PC-3 (cell line): ENCODE data around the gene BCAT1. TPM values are rescaled to one million over a fixed set of nuclear protein-coding genes. Genes with fewer than 3 reads are reported as not detected.

ENCODE experiments used
- ATAC-seq: fragments of 200-7000 bp; cut with Tn5 transposase; 2 replicates; pipeline ENCODE4 v1.9.1; 2020; ENCODE audit warnings: mild to moderate bottlenecking, moderate library complexity
- BruUV-seq: library from RNA; stranded (reverse); fragments of 400-500 nt; replicated peaks from 2 replicates; lab custom pipeline; 2021; lab: Mats Ljungman, UMichigan
- CTCF ChIA-PET: fragments of 300-600 bp; sonication (Branson Sonifier 250); formaldehyde crosslinking; loops from one replicate; lab custom pipeline; 2022; ENCODE audit warnings: antibody characterized with exemption; lab: Charles Lee
- POLR2A ChIA-PET: fragments of 300-600 bp; sonication (Branson Sonifier 250); formaldehyde crosslinking; loops from one replicate; lab custom pipeline; 2022; ENCODE audit warnings: antibody characterized with exemption; ENCODE audit not compliant: unreplicated experiment; lab: Charles Lee
- DNase-seq: peaks from one replicate; pipeline ENCODE4 v3.0.0-alpha.2; 2015
- H2AFZ ChIP-seq: fragments of 300-600 bp; sonication (generic); 2 replicates; pipeline ENCODE4 v1.6.0; 2016; ENCODE audit warnings: antibody characterized with exemption, low read length
- H3F3A ChIP-seq: fragments of 300-600 bp; sonication (generic); one replicate; pipeline ENCODE4 v1.6.0; 2017; ENCODE audit warnings: antibody characterized with exemption, low read length, control low read depth, mild to moderate bottlenecking; ENCODE audit not compliant: unreplicated experiment
- H3K27ac ChIP-seq: fragments of 300-600 bp; sonication (generic); 2 replicates; pipeline ENCODE4 v1.5.1; 2016; ENCODE audit warnings: mild to moderate bottlenecking, low read length
- H3K27me3 ChIP-seq: fragments of 300-600 bp; sonication (generic); 2 replicates; pipeline ENCODE4 v1.6.1; 2016; ENCODE audit warnings: low read length, mixed read lengths
- H3K36me3 ChIP-seq: fragments of 300-600 bp; sonication (generic); 2 replicates; pipeline ENCODE4 v1.6.1; 2016; ENCODE audit warnings: low read depth, mixed run types, low read length, mixed read lengths
- H3K4me1 ChIP-seq: fragments of 300-600 bp; sonication (generic); 2 replicates; pipeline ENCODE4 v1.5.1; 2016; ENCODE audit warnings: low read length; ENCODE audit not compliant: insufficient read depth
- H3K4me2 ChIP-seq: fragments of 300-600 bp; sonication (generic); 2 replicates; pipeline ENCODE4 v1.6.0; 2016; ENCODE audit warnings: low read length
- H3K4me3 ChIP-seq: fragments of 300-600 bp; sonication (generic); 2 replicates; pipeline ENCODE4 v1.5.1; 2016; ENCODE audit warnings: mild to moderate bottlenecking, low read length, mixed read lengths
- H3K79me2 ChIP-seq: fragments of 300-600 bp; sonication (generic); 2 replicates; pipeline ENCODE4 v1.6.1; 2017; ENCODE audit warnings: low read length, mixed read lengths
- H3K9ac ChIP-seq: fragments of 300-600 bp; sonication (generic); 2 replicates; pipeline ENCODE4 v1.6.0; 2016; ENCODE audit warnings: mild to moderate bottlenecking, low read length
- H3K9me2 ChIP-seq: fragments of 300-600 bp; sonication (generic); replicated peaks from 2 replicates; pipeline ENCODE4 v1.6.1; 2016; ENCODE audit warnings: mixed run types, low read length, mixed read lengths
- H3K9me3 ChIP-seq: fragments of 300-600 bp; sonication (generic); 2 replicates; pipeline ENCODE4 v1.6.1; 2016; ENCODE audit warnings: low read length, mixed read lengths
- H4K20me1 ChIP-seq: fragments of 300-600 bp; sonication (generic); 2 replicates; pipeline ENCODE4 v1.6.1; 2016; ENCODE audit warnings: low read length, mixed read lengths
- CTCF ChIP-seq: fragments of 300-600 bp; sonication (generic); conservative IDR thresholded peaks from 2 replicates; pipeline ENCODE4 v1.5.1; 2017; ENCODE audit warnings: antibody characterized with exemption, low read depth, mild to moderate bottlenecking, low read length
- EZH2 ChIP-seq: fragments of 300-600 bp; sonication (generic); IDR thresholded peaks from one replicate; pipeline ENCODE4 v1.6.1; 2017; ENCODE audit warnings: antibody characterized with exemption, mild to moderate bottlenecking, low read length; ENCODE audit not compliant: unreplicated experiment
- EZH2phosphoT487 ChIP-seq: fragments of 300-600 bp; sonication (generic); IDR thresholded peaks from 2 replicates; pipeline ENCODE4 v1.6.1; 2018; ENCODE audit warnings: mild to moderate bottlenecking, antibody characterized with exemption, low read length, borderline replicate concordance
- intact Hi-C: fragments of 100-400 bp; cut with micrococcal nuclease; formaldehyde crosslinking; loops from 2 replicates; pipeline ENCODE4 v1.9.0; 2023
- total RNA-seq: library from RNA; depleted of rRNA; stranded (reverse); fragments of >200 nt; gene quantifications from 2 replicates; pipeline ENCODE4 v1.2.3, GENCODE V29; 2014

The BCAT1 gene
- total RNA-seq, 1 experiment from 2014 or later = not detected

GRCh38 chr12:24900196-24900595, 48.7 kb downstream of the BCAT1 start:
- H3K27ac ChIP-seq = no peak overlapping the region
- no peak overlapping the region for H3K9ac ChIP-seq
- ChIA-PET CTCF (no interaction called here), POLR2A (no interaction called here)
- no peaks in the 10 kb centered on the region for H3K9me2 ChIP-seq
- no peaks in the 10 kb centered on the region for H3K79me2 ChIP-seq
- ATAC-seq (no peak), DNase-seq (no peak)
- H3K36me3 ChIP-seq = no peaks in the 10 kb centered on the region
- no peak overlapping the region for H2AFZ ChIP-seq
- intact Hi-C loops = no loop called here
- H3F3A ChIP-seq = no peaks in the 10 kb centered on the region
- H3K4me3 ChIP-seq = no peak overlapping the region
- no peak overlapping the region for H3K4me2 ChIP-seq
- H3K27me3 ChIP-seq = 0 out of 2 replicates have a peak, but pooled peaks cover 5% of the 10 kb centered on the region
- BruUV-seq = no TSS peak
- no peak for TF ChIP-seq EZH2
- TF ChIP-seq EZH2phosphoT487 = no peak
- TF ChIP-seq CTCF = no peak
- H3K9me3 ChIP-seq = no peaks in the 10 kb centered on the region
- H4K20me1 ChIP-seq = no peaks in the 10 kb centered on the region
- H3K4me1 ChIP-seq = no peaks in the 10 kb centered on the region

DNA sequence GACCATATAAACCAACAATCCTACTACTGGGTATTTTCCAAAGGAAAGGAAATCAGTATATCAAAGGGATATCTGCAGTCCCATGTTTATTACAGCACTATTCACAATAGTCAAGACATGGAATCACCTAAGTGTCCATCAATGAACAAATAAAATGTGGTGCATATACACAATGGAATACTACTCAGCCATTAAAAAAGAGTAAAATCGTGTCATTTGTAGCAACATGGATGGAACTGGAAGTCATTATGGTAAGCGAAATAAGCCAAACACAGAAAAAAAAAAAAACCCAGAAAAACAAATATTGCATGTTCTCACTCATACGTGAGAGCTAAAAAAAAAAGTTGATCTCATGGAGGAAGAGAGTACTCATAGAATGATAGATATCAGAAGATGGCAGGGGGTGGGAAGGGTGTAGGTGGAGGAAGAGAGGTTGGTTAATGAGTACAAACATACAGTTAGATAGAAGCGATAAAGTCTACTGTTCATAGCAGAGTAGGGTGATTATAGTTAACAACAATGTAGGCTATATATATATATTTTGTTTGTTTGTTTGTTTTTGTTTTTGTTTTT, 49.3 kb downstream of the BCAT1 start:
- POLR2A ChIA-PET = no interaction called here
- no peak overlapping the region for H3K4me3 ChIP-seq
- BruUV-seq = no TSS peak
- no peaks in the 10 kb centered on the region for H3K9me2 ChIP-seq
- DNase-seq = no peak
- no peak for TF ChIP-seq EZH2phosphoT487
- TF ChIP-seq EZH2 = no peak
- TF ChIP-seq CTCF = no peak
- no peak overlapping the region for H2AFZ ChIP-seq
- no peaks in the 10 kb centered on the region for H3F3A ChIP-seq
- H3K4me2 ChIP-seq = no peak overlapping the region
- H3K4me1 ChIP-seq = no peaks in the 10 kb centered on the region
- CTCF ChIA-PET = no interaction called here
- no peaks in the 10 kb centered on the region for H3K9me3 ChIP-seq
- no peaks in the 10 kb centered on the region for H3K36me3 ChIP-seq
- no peaks in the 10 kb centered on the region for H4K20me1 ChIP-seq
- H3K79me2 ChIP-seq = no peaks in the 10 kb centered on the region
- ATAC-seq = no peak
- intact Hi-C loops = no loop called here
- H3K9ac ChIP-seq = no peak overlapping the region
- 0 out of 2 replicates have a peak, but pooled peaks cover 5% of the 10 kb centered on the region for H3K27me3 ChIP-seq
- no peak overlapping the region for H3K27ac ChIP-seq

- H3K27me3 ChIP-seq = 0 out of 2 replicates have a peak, but pooled peaks cover 5% of the 10 kb centered on the region
- H3K4me3 ChIP-seq = no peak overlapping the region
- no peak overlapping the region for H3K4me2 ChIP-seq
- no peak overlapping the region for H3K27ac ChIP-seq
- no peaks in the 10 kb centered on the region for H3K36me3 ChIP-seq
- no TSS peak for BruUV-seq
- no peak overlapping the region for H3K9ac ChIP-seq
- no peak for ATAC-seq
- no peaks in the 10 kb centered on the region for H3F3A ChIP-seq
- H4K20me1 ChIP-seq = no peaks in the 10 kb centered on the region
- TF ChIP-seq EZH2 (no peak), EZH2phosphoT487 (no peak), CTCF (no peak)
- no peak overlapping the region for H2AFZ ChIP-seq
- no peaks in the 10 kb centered on the region for H3K9me2 ChIP-seq
- POLR2A ChIA-PET = no interaction called here
- intact Hi-C loops = no loop called here
- H3K79me2 ChIP-seq = no peaks in the 10 kb centered on the region
- H3K9me3 ChIP-seq = no peaks in the 10 kb centered on the region
- no peaks in the 10 kb centered on the region for H3K4me1 ChIP-seq
- no peak for DNase-seq
- CTCF ChIA-PET = no interaction called here
Measured at GRCh38 chr12:24898606-24899005, 50.3 kb downstream of the BCAT1 start.
